ENCODE data around the gene C7.

C7 gene

GRCh38 chr5:40976836-40977235 lies 67.5 kb downstream of the C7 start:
- Histone ChIP-seq H3K4me3 (ENCODE audit: low read length) (no peak overlapping the region), H3K9me2 (replicated peaks; ENCODE audit: control insufficient read depth, low read length) (no peaks in the 10 kb centered on the region), H3K9me3 (ENCODE audit: control insufficient read depth, insufficient read depth, low read length) (no peaks in the 10 kb centered on the region), H3K4me2 (ENCODE audit: low read length) (no peak overlapping the region), H3K36me3 (ENCODE audit: control insufficient read depth, low read length) (no peaks in the 10 kb centered on the region), H3K27me3 (ENCODE audit: control insufficient read depth, low read length) (no peaks in the 10 kb centered on the region), H3K4me1 (ENCODE audit: control insufficient read depth, low read length) (no peaks in the 10 kb centered on the region), H3K27ac (ENCODE audit: low read depth, low read length) (no peak overlapping the region), H3F3A (ENCODE audit: control insufficient read depth, insufficient read depth) (no peaks in the 10 kb centered on the region), H4K20me1 (ENCODE audit: control insufficient read depth, insufficient read depth, low read depth, low read length) (no peaks in the 10 kb centered on the region), H3K79me2 (ENCODE audit: control insufficient read depth, low read length) (no peaks in the 10 kb centered on the region)
- TF ChIP-seq EZH2phosphoT487 (IDR thresholded peaks at IDR 0.05; ENCODE audit: borderline replicate concordance, low read length) (no peak), CTCF (IDR thresholded peaks at IDR 0.05; ENCODE audit: low read depth, low read length, poor library complexity, severe bottlenecking) (no peak)

DNA sequence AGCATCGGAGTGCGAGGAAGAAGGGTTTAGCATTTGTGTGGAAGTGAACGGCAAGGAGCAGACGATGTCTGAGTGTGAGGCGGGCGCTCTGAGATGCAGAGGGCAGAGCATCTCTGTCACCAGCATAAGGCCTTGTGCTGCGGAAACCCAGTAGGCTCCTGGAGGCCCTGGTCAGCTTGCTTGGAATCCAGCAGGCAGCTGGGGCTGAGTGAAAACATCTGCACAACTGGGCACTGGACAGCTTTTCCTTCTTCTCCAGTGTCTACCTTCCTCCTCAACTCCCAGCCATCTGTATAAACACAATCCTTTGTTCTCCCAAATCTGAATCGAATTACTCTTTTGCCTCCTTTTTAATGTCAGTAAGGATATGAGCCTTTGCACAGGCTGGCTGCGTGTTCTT lies 72.1 kb downstream of the C7 start:
- Histone ChIP-seq H3K4me1 (ENCODE audit: control insufficient read depth, low read length) (no peaks in the 10 kb centered on the region), H3K9me3 (ENCODE audit: control insufficient read depth, insufficient read depth, low read length) (no peaks in the 10 kb centered on the region), H3K4me3 (ENCODE audit: low read length) (no peak overlapping the region), H3K4me2 (ENCODE audit: low read length) (no peak overlapping the region), H3F3A (ENCODE audit: control insufficient read depth, insufficient read depth) (no peaks in the 10 kb centered on the region), H3K27me3 (ENCODE audit: control insufficient read depth, low read length) (no peaks in the 10 kb centered on the region), H3K79me2 (ENCODE audit: control insufficient read depth, low read length) (no peaks in the 10 kb centered on the region), H4K20me1 (ENCODE audit: control insufficient read depth, insufficient read depth, low read depth, low read length) (no peaks in the 10 kb centered on the region), H3K27ac (ENCODE audit: low read depth, low read length) (no peak overlapping the region), H3K9me2 (replicated peaks; ENCODE audit: control insufficient read depth, low read length) (no peaks in the 10 kb centered on the region), H3K36me3 (ENCODE audit: control insufficient read depth, low read length) (no peaks in the 10 kb centered on the region)
- TF ChIP-seq CTCF (IDR thresholded peaks at IDR 0.05; ENCODE audit: low read depth, low read length, poor library complexity, severe bottlenecking) = no peak
- no peak for TF ChIP-seq EZH2phosphoT487 (IDR thresholded peaks at IDR 0.05; ENCODE audit: borderline replicate concordance, low read length)

GRCh38 chr5:40983781-40984180 lies 74.5 kb downstream of the C7 start:
- Histone ChIP-seq H3F3A (ENCODE audit: control insufficient read depth, insufficient read depth) (no peaks in the 10 kb centered on the region), H3K27ac (ENCODE audit: low read depth, low read length) (no peak overlapping the region), H3K9me3 (ENCODE audit: control insufficient read depth, insufficient read depth, low read length) (no peaks in the 10 kb centered on the region), H3K4me1 (ENCODE audit: control insufficient read depth, low read length) (no peaks in the 10 kb centered on the region), H3K27me3 (ENCODE audit: control insufficient read depth, low read length) (no peaks in the 10 kb centered on the region), H3K4me3 (ENCODE audit: low read length) (no peak overlapping the region), H3K9me2 (replicated peaks; ENCODE audit: control insufficient read depth, low read length) (no peaks in the 10 kb centered on the region), H3K4me2 (ENCODE audit: low read length) (no peak overlapping the region), H3K79me2 (ENCODE audit: control insufficient read depth, low read length) (no peaks in the 10 kb centered on the region), H3K36me3 (ENCODE audit: control insufficient read depth, low read length) (no peaks in the 10 kb centered on the region), H4K20me1 (ENCODE audit: control insufficient read depth, insufficient read depth, low read depth, low read length) (no peaks in the 10 kb centered on the region)
- TF ChIP-seq EZH2phosphoT487 (IDR thresholded peaks at IDR 0.05; ENCODE audit: borderline replicate concordance, low read length) = no peak
- TF ChIP-seq CTCF (IDR thresholded peaks at IDR 0.05; ENCODE audit: low read depth, low read length, poor library complexity, severe bottlenecking) = no peak

DNA sequence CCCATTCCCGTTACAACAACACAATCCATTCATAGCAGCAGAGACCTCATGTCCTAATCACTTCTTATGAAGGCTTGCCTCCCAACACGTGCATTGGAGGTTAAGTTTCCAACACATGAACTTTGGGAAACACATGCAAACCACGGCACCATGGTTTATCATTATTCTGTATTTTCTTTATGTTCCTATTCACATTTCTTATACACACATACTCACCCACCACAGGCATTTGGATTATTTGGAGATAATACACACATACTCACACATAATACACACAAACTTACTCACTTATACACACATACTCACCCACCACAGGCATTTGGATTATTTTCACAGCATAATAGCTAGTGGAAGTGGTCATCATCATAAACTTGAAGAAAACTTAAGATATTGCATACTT lies 75.6 kb downstream of the C7 start:
- Histone ChIP-seq H3K9me3 (ENCODE audit: control insufficient read depth, insufficient read depth, low read length) (no peaks in the 10 kb centered on the region), H3K36me3 (ENCODE audit: control insufficient read depth, low read length) (no peaks in the 10 kb centered on the region), H3K4me1 (ENCODE audit: control insufficient read depth, low read length) (no peaks in the 10 kb centered on the region), H3K27me3 (ENCODE audit: control insufficient read depth, low read length) (no peaks in the 10 kb centered on the region), H3K79me2 (ENCODE audit: control insufficient read depth, low read length) (no peaks in the 10 kb centered on the region), H3K27ac (ENCODE audit: low read depth, low read length) (no peak overlapping the region), H3K9me2 (replicated peaks; ENCODE audit: control insufficient read depth, low read length) (no peaks in the 10 kb centered on the region), H3K4me3 (ENCODE audit: low read length) (no peak overlapping the region), H3F3A (ENCODE audit: control insufficient read depth, insufficient read depth) (no peaks in the 10 kb centered on the region), H3K4me2 (ENCODE audit: low read length) (no peak overlapping the region), H4K20me1 (ENCODE audit: control insufficient read depth, insufficient read depth, low read depth, low read length) (no peaks in the 10 kb centered on the region)
- no peak for TF ChIP-seq CTCF (IDR thresholded peaks at IDR 0.05; ENCODE audit: low read depth, low read length, poor library complexity, severe bottlenecking)
- TF ChIP-seq EZH2phosphoT487 (IDR thresholded peaks at IDR 0.05; ENCODE audit: borderline replicate concordance, low read length) = no peak
